Breast epithelium (tissue), 3 donors: Measurements from ENCODE around the gene CFAP300.

ENCODE experiments used
- CTCF ChIP-seq, 3 donors: fragments of 450-650 bp; IDR thresholded peaks; one replicate each; pipeline ENCODE4 v1.5.1; 2016 to 2017; ENCODE audit warnings: antibody characterized with exemption in 3 of 3, mild to moderate bottlenecking in 3 of 3, moderate library complexity in 3 of 3
- POLR2AphosphoS5 ChIP-seq, 3 donors: sonication (generic); formaldehyde crosslinking; IDR thresholded peaks; one replicate each; pipeline ENCODE4 v1.6.1; 2017; ENCODE audit warnings: antibody characterized with exemption in 3 of 3

- TF ChIP-seq CTCF (IDR thresholded peaks at IDR 0.05) (no peak), POLR2AphosphoS5 (IDR thresholded peaks at IDR 0.05) (no peak)
Measured at GRCh38 chr11:102099755-102100154, 52.5 kb downstream of the CFAP300 start.
